ENCODE data around the gene AKT3. TPM values are rescaled to one million over a fixed set of nuclear protein-coding genes. Genes with fewer than 3 reads are reported as not detected.
"Not testable (repeated sequence)": the region's sequence is repeated elsewhere in the genome, so short reads cannot be mapped to it uniquely, and the experiment has no call there.

The AKT3 gene
- total RNA-seq (2014; rRNA removed; shearing (Covaris generic)): 32.7 and 40.4 TPM in 2 replicates

- Histone ChIP-seq H3K27me3 (no peaks in the 10 kb centered on the region), H3K27ac (peak within 1 kb of the TSS; percentile 84), H3K4me3 (peak within 1 kb of the TSS; percentile 69), H3K36me3 (no peaks in the 10 kb centered on the region), H3K4me1 (peaks cover 2% of the 10 kb centered on the region; the same call in 1 of the 2 replicates), H3K9me3 (replicated peaks) (no peaks in the 10 kb centered on the region)
- peak; percentile 83 to 84 for DNase-seq
These were observed at the start of gene AKT3 for GRCh38 chr1:243850202-243850451. AKT3 (minus strand) TSS chr1:243850243; CDS start chr1:243843170, 7,073 bp downstream.

GRCh38 chr1:243898278-243898677, 48.2 kb upstream of the AKT3 start:
- Histone ChIP-seq H3K4me3 (no peak overlapping the region), H3K36me3 (no peaks in the 10 kb centered on the region), H3K4me1 (no peaks in the 10 kb centered on the region), H3K9me3 (replicated peaks) (no peaks in the 10 kb centered on the region), H3K27me3 (no peaks in the 10 kb centered on the region), H3K27ac (no peak overlapping the region)
- no peak for DNase-seq

DNA sequence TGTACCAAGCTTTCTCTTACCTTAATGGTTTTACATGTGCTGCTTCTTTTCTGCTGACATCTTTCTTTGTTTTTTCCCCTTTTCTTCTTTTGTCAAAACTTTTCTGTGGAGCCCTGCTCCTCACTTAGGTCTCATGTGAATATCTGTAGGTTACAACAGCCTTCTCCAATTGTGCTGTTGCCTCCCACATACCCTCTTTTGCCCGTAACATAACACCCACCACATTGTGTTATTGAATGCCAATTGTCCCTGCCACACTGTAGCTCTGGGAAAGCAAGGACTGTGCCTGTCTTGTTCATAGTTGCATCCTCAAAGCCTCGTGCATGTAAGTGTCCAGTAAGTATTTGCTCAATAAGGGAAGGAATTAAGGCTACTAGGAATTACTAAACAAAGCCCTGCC, 46.3 kb upstream of the AKT3 start:
- H3K27ac ChIP-seq: no peak overlapping the region
- H3K27me3 ChIP-seq: no peaks in the 10 kb centered on the region

DNA sequence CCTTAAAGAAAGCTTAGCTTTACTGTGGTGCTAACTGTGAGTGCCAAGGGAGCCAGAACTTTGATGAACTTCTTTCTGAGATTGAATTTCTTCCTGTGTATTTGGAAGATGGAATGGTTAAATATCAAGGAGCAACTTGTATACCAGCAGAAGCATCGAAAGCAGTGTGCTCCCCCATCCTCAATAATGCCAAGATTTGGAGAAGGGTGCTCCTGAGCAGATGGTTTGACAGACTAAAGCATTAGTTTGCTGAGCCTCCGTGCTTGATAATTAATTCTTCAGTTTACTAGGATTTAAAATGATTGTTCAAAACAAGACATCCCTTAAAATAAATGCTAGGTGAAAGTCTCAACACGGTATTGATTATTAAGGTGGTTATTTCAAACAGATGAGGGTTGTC, 42.4 kb upstream of the AKT3 start:
- H3K9me3 ChIP-seq (replicated peaks): no peaks in the 10 kb centered on the region
- H3K4me3 ChIP-seq: no peak overlapping the region
- H3K36me3 ChIP-seq: no peaks in the 10 kb centered on the region
- DNase-seq: no peak
- H3K27ac ChIP-seq: no peak overlapping the region
- no peaks in the 10 kb centered on the region for H3K27me3 ChIP-seq
- H3K4me1 ChIP-seq: no peaks in the 10 kb centered on the region

More for the DNA sequence above, 46.3 kb upstream of the AKT3 start:
- no peak overlapping the region for H3K4me3 ChIP-seq
- H3K4me1 ChIP-seq: no peaks in the 10 kb centered on the region
- H3K36me3 ChIP-seq: no peaks in the 10 kb centered on the region
- DNase-seq: no peak
- no peaks in the 10 kb centered on the region for H3K9me3 ChIP-seq (replicated peaks)

DNA sequence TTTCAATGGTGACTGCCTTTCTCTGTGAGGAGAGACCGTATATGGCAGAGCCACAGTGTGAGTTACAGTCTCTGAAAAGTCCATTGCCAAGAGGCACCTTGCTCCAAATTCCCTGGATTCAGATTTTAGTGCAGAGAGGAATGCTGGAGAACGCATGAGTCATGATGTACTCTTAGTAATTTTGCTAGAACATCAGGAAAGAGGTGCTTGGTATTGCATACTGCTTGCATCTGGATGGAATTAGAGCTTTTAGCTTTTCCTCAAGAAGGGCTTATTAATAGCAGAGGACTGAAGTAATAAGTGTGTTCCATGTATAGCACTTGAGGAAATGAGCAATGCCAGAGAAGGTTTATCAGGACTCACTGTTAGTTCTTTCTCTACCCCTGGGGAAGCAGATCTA, 40.5 kb upstream of the AKT3 start:
- Histone ChIP-seq H3K27ac (no peak overlapping the region), H3K4me3 (no peak overlapping the region)

DNA sequence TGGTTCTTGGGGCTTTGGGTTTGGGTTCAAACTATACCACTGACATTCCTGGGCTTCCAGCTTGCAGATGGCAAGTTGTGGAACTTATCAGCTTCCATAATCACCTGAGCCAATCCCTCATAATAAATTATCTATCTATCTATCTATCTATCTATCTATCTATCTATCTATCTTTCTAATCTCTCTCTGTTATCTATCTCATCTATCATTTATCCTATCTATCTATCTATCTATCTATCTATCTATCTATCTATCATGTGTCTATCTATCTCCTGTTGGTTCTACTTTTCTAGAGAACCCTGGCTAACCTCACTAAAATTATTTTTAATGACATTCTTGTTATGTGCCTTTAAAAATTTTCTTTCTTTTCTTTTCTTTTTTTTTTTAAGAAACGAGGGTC, 35.8 kb upstream of the AKT3 start:
- no peak for DNase-seq
- H3K27me3 ChIP-seq: no peaks in the 10 kb centered on the region

More for the DNA sequence above, 40.5 kb upstream of the AKT3 start:
- no peaks in the 10 kb centered on the region for H3K36me3 ChIP-seq
- no peaks in the 10 kb centered on the region for H3K9me3 ChIP-seq (replicated peaks)
- no peak for DNase-seq
- H3K27me3 ChIP-seq: no peaks in the 10 kb centered on the region
- no peaks in the 10 kb centered on the region for H3K4me1 ChIP-seq

DNA sequence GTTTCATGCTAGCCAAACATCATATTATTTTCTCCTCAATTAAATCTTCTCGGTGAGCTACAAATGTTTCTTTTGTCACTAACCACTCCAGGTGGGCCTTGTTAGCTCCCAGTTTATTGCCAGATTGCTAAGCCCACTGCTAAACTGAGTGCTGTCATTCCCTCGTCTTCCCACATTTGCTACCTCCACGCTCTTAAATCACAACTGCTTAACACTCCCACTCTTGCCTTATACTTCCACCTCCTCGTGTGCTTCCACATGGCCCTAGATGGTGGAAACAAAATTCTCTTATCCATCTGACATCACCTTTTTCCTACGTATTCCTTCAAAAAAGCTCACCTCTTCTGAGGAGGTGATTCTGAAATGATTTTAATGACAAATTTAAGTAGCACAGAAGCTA, 34.6 kb upstream of the AKT3 start:
- DNase-seq: no peak
- Histone ChIP-seq H3K36me3 (no peaks in the 10 kb centered on the region), H3K9me3 (replicated peaks) (no peaks in the 10 kb centered on the region), H3K27ac (no peak overlapping the region), H3K4me1 (no peaks in the 10 kb centered on the region), H3K4me3 (no peak overlapping the region), H3K27me3 (no peaks in the 10 kb centered on the region)

More for the DNA sequence above, 35.8 kb upstream of the AKT3 start:
- H3K36me3 ChIP-seq: no peaks in the 10 kb centered on the region
- no peak overlapping the region for H3K4me3 ChIP-seq
- H3K27ac ChIP-seq: no peak overlapping the region
- H3K9me3 ChIP-seq (replicated peaks): no peaks in the 10 kb centered on the region
- no peaks in the 10 kb centered on the region for H3K4me1 ChIP-seq

- DNase-seq: no peak
- no peaks in the 10 kb centered on the region for H3K4me1 ChIP-seq
- no peaks in the 10 kb centered on the region for H3K36me3 ChIP-seq
- H3K4me3 ChIP-seq: no peak overlapping the region
- H3K9me3 ChIP-seq (replicated peaks): no peaks in the 10 kb centered on the region
- H3K27me3 ChIP-seq: no peaks in the 10 kb centered on the region
- H3K27ac ChIP-seq: no peak overlapping the region
These were observed 33.5 kb upstream of the AKT3 start for GRCh38 chr1:243883551-243883950.

- H3K4me3 ChIP-seq: no peak overlapping the region
- H3K27ac ChIP-seq: no peak overlapping the region
- H3K4me1 ChIP-seq: no peaks in the 10 kb centered on the region
- DNase-seq: no peak
- H3K9me3 ChIP-seq (replicated peaks): no peaks in the 10 kb centered on the region
- H3K36me3 ChIP-seq: no peaks in the 10 kb centered on the region
- H3K27me3 ChIP-seq: no peaks in the 10 kb centered on the region
These were observed 32.2 kb upstream of the AKT3 start for GRCh38 chr1:243882276-243882675.

- H3K27me3 ChIP-seq; H3K36me3 ChIP-seq; H3K4me1 ChIP-seq; H3K4me3 ChIP-seq; DNase-seq; H3K9me3 ChIP-seq (replicated peaks); H3K27ac ChIP-seq: not testable (repeated sequence)
These were observed 27.0 kb upstream of the AKT3 start for GRCh38 chr1:243877058-243877457.

- H3K36me3 ChIP-seq: no peaks in the 10 kb centered on the region
- peaks cover 2% of the 10 kb centered on the region; the same call in 1 of the 2 replicates for H3K4me1 ChIP-seq
- H3K27ac ChIP-seq: no peak overlapping the region
- DNase-seq: no peak
- no peak overlapping the region for H3K4me3 ChIP-seq
- no peaks in the 10 kb centered on the region for H3K27me3 ChIP-seq
- no peaks in the 10 kb centered on the region for H3K9me3 ChIP-seq (replicated peaks)
These were observed 5.7 kb upstream of the AKT3 start for GRCh38 chr1:243855616-243856318.

- H3K36me3 ChIP-seq: no peaks in the 10 kb centered on the region
- no peaks in the 10 kb centered on the region for H3K9me3 ChIP-seq (replicated peaks)
- H3K4me3 ChIP-seq: peak overlapping the region; percentile 69
- DNase-seq: peak in 1 of 2 experiments; percentile 18
- H3K4me1 ChIP-seq: peaks cover 2% of the 10 kb centered on the region; the same call in 1 of the 2 replicates
- H3K27me3 ChIP-seq: no peaks in the 10 kb centered on the region
- peak overlapping the region; percentile 84; the same call in 1 of the 2 replicates for H3K27ac ChIP-seq
These were observed 1.7 kb upstream of the AKT3 start for GRCh38 chr1:243851765-243852164.

- H3K4me3 ChIP-seq: peak overlapping the region; percentile 69
- peaks cover 2% of the 10 kb centered on the region; the same call in 1 of the 2 replicates for H3K4me1 ChIP-seq
- H3K27ac ChIP-seq: peak overlapping the region; percentile 84
- no peaks in the 10 kb centered on the region for H3K9me3 ChIP-seq (replicated peaks)
- no peaks in the 10 kb centered on the region for H3K36me3 ChIP-seq
- DNase-seq: no peak
- H3K27me3 ChIP-seq: no peaks in the 10 kb centered on the region
These were observed 1.3 kb upstream of the AKT3 start for GRCh38 chr1:243851257-243851756.

- Histone ChIP-seq H3K4me1 (peaks cover 2% of the 10 kb centered on the region; the same call in 1 of the 2 replicates), H3K4me3 (peak overlapping the region; percentile 69), H3K27me3 (no peaks in the 10 kb centered on the region), H3K27ac (peak overlapping the region; percentile 84), H3K36me3 (no peaks in the 10 kb centered on the region), H3K9me3 (replicated peaks) (no peaks in the 10 kb centered on the region)
- DNase-seq: peak; percentile 82 to 85
These were observed 611 bp upstream of the AKT3 start for GRCh38 chr1:243850452-243851256.
